Keratinocyte (primary cell): ENCODE measurements around the gene RELL1.

Source experiments
- EZH2 ChIP-seq: IDR thresholded peaks from one replicate; pipeline ENCODE4 v1.6.1; 2012; ENCODE audit warnings: inconsistent platforms, mild to moderate bottlenecking, low read length, moderate library complexity
- TF ChIP-seq, protein P1 (sequence below), 3 experiments: IDR thresholded peaks in 1 of 3; conservative IDR thresholded peaks in 1 of 3; optimal IDR thresholded peaks in 1 of 3; 2 replicates in 2 of 3; 3 replicates in 1 of 3; pipeline versions ENCODE3 to v1.5.1; 2011; ENCODE audit warnings: low read length in 3 of 3, mild to moderate bottlenecking in 3 of 3, moderate library complexity in 2 of 3, control low read depth in 1 of 3, inconsistent platforms in 1 of 3; ENCODE audit not compliant: insufficient read depth in 2 of 3; ENCODE audit errors: extremely low read depth in 1 of 3

DNA sequence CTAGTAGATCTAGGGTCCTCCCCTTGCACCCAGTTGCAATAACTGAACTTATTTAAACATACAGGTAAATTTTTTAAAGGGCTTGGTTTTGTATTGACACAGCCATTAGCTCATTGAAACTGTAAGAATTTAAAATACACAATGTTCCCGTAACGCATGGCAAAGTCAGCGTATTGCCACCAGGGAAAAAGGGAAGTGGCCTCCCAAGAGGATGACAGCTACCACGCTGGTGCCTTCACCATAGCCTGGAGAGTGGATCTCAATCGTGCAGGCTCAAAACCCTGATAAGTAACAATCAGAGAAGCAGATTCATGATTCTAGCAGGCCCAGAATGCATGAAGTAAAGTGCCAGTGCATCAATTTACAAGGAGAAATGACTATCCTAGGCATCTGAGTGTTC is 49.4 kb upstream of the RELL1 start:
- TF ChIP-seq, protein P1, sequence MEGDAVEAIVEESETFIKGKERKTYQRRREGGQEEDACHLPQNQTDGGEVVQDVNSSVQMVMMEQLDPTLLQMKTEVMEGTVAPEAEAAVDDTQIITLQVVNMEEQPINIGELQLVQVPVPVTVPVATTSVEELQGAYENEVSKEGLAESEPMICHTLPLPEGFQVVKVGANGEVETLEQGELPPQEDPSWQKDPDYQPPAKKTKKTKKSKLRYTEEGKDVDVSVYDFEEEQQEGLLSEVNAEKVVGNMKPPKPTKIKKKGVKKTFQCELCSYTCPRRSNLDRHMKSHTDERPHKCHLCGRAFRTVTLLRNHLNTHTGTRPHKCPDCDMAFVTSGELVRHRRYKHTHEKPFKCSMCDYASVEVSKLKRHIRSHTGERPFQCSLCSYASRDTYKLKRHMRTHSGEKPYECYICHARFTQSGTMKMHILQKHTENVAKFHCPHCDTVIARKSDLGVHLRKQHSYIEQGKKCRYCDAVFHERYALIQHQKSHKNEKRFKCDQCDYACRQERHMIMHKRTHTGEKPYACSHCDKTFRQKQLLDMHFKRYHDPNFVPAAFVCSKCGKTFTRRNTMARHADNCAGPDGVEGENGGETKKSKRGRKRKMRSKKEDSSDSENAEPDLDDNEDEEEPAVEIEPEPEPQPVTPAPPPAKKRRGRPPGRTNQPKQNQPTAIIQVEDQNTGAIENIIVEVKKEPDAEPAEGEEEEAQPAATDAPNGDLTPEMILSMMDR (optimal IDR thresholded peaks at IDR 0.05 in 1 of 3, IDR thresholded peaks at IDR 0.05 in 1 of 3, conservative IDR thresholded peaks at IDR 0.05 in 1 of 3; ENCODE audit: extremely low read depth in 1 of 3, insufficient read depth in 2 of 3, low read length in 3 of 3) = no peak
- TF ChIP-seq EZH2 = no peak
